HCT116 (cell line): Measurements from ENCODE around the gene LDB2. TPM values are rescaled to one million over a fixed set of nuclear protein-coding genes. Genes with fewer than 3 reads are reported as not detected.

ENCODE experiments used
- ATAC-seq: fragments of 200-7000 bp; cut with Tn5 transposase; 2 replicates; pipeline ENCODE4 v1.9.1; 2020; ENCODE audit warnings: mild to moderate bottlenecking, moderate library complexity
- BruUV-seq: library from RNA; stranded (reverse); fragments of 400-500 nt; replicated peaks from 2 replicates; lab custom pipeline; 2021; lab: Mats Ljungman, UMichigan
- CTCF ChIA-PET: fragments of 300-600 bp; sonication (Branson Sonifier 250); formaldehyde crosslinking; loops from one replicate; lab custom pipeline; 2021; ENCODE audit warnings: antibody characterized with exemption; lab: Charles Lee
- POLR2A ChIA-PET: fragments of 300-600, 350-600 bp; sonication (Branson Sonifier 250); formaldehyde crosslinking; loops from one replicate; lab custom pipeline; 2021; ENCODE audit warnings: antibody characterized with exemption; lab: Charles Lee
- RAD21 ChIA-PET, 2 experiments: fragments of 300-600 bp; sonication (Branson Sonifier 250); formaldehyde crosslinking; loops; one replicate each; lab custom pipeline; 2023; ENCODE audit warnings: low total read pairs in 2 of 2; ENCODE audit not compliant: uncharacterized antibody in 2 of 2, unreplicated experiment in 2 of 2, low non-redundant PET in 1 of 2; lab: Charles Lee
- DNase-seq: peaks from one replicate; pipeline ENCODE4 v3.0.0-alpha.2; 2010; ENCODE audit warnings: low read depth, low spot score
- H2AFZ ChIP-seq: fragments of 200-600 bp; shearing (Covaris generic), sonication (generic); 2 replicates; pipeline ENCODE4 v1.6.1; 2017; ENCODE audit warnings: low read depth, mixed run types, mixed read lengths, antibody characterized with exemption, low read length; ENCODE audit not compliant: poor library complexity, severe bottlenecking
- H3K27ac ChIP-seq: 2 replicates; pipeline ENCODE4 v1.5.1; 2012; ENCODE audit warnings: low read depth, low read length
- H3K27me3 ChIP-seq: fragments of 200-600 bp; sonication (generic); 2 replicates; pipeline ENCODE4 v1.6.1; 2016; ENCODE audit warnings: mixed run types, low read length, mixed read lengths; ENCODE audit not compliant: insufficient read depth
- H3K36me3 ChIP-seq, 2 experiments: fragments of 200-500 bp in 1 of 2; fragments of 200-600 bp in 1 of 2; sonication (Bioruptor generic) in 1 of 2; sonication (generic) in 1 of 2; 2 replicates each; pipeline versions ENCODE4 v1.5.1 to v1.6.1; 2014 to 2016; ENCODE audit warnings: low read length in 2 of 2, inconsistent platforms in 1 of 2, mixed read lengths in 1 of 2, mixed run types in 1 of 2; ENCODE audit not compliant: insufficient read depth in 2 of 2, control insufficient read depth in 1 of 2
- H3K4me1 ChIP-seq, 2 experiments: fragments of 200-600 bp in 1 of 2; sonication (generic) in 1 of 2; 2 replicates each; pipeline versions ENCODE4 v1.5.1 to v1.6.1; 2012 to 2017; ENCODE audit warnings: low read length in 2 of 2, inconsistent platforms in 1 of 2, mild to moderate bottlenecking in 1 of 2, mixed read lengths in 1 of 2, mixed run types in 1 of 2, moderate library complexity in 1 of 2; ENCODE audit not compliant: insufficient read depth in 2 of 2, control insufficient read depth in 1 of 2
- H3K4me2 ChIP-seq: fragments of 200-600 bp; sonication (generic); 2 replicates; pipeline ENCODE4 v1.6.1; 2017; ENCODE audit warnings: mixed run types, low read length, mixed read lengths
- H3K4me3 ChIP-seq, 2 experiments: fragments of 200-600 bp in 1 of 2; sonication (generic) in 1 of 2; replicated peaks in 1 of 2; 2 replicates each; pipeline ENCODE4 v1.5.1; 2011 to 2016; ENCODE audit warnings: low read length in 2 of 2, control low read depth in 1 of 2, low read depth in 1 of 2, mild to moderate bottlenecking in 1 of 2, mixed read lengths in 1 of 2, mixed run types in 1 of 2
- H3K79me2 ChIP-seq: fragments of 200-600 bp; sonication (generic); 2 replicates; pipeline ENCODE4 v1.6.1; 2017; ENCODE audit warnings: mild to moderate bottlenecking, mixed run types, low read length, moderate library complexity, mixed read lengths; ENCODE audit not compliant: insufficient read depth
- H3K9ac ChIP-seq: fragments of 200-600 bp; sonication (generic); 2 replicates; pipeline ENCODE4 v1.6.1; 2016; ENCODE audit warnings: low read length, mixed read lengths
- H3K9me2 ChIP-seq: fragments of 200-600 bp; sonication (generic), shearing (Covaris generic); 2 replicates; pipeline ENCODE4 v1.6.1; 2017; ENCODE audit warnings: mixed run types, mild to moderate bottlenecking, moderate library complexity; ENCODE audit not compliant: insufficient read depth
- H3K9me3 ChIP-seq, 2 experiments: fragments of 200-500 bp in 1 of 2; fragments of 200-600 bp in 1 of 2; sonication (Bioruptor generic) in 1 of 2; sonication (generic) in 1 of 2; 2 replicates each; pipeline ENCODE4 v1.6.1; 2014 to 2017; ENCODE audit warnings: low read length in 2 of 2, mixed read lengths in 2 of 2, inconsistent platforms in 1 of 2, low read depth in 1 of 2, mild to moderate bottlenecking in 1 of 2, mixed run types in 1 of 2, moderate library complexity in 1 of 2; ENCODE audit not compliant: control insufficient read depth in 1 of 2, insufficient read depth in 1 of 2
- H4K20me1 ChIP-seq: fragments of 200-600 bp; sonication (generic), shearing (Covaris generic); 2 replicates; pipeline ENCODE4 v1.6.1; 2017; ENCODE audit warnings: mixed run types, mild to moderate bottlenecking, moderate library complexity; ENCODE audit not compliant: insufficient read depth
- ATF3 ChIP-seq: IDR thresholded peaks from 2 replicates; pipeline ENCODE4 v1.6.1; 2012
- CBX3 ChIP-seq: IDR thresholded peaks from 2 replicates; pipeline ENCODE4 v1.6.1; 2012; ENCODE audit warnings: low read depth
- CEBPB ChIP-seq: IDR thresholded peaks from 2 replicates; pipeline ENCODE4 v1.6.1; 2012; ENCODE audit warnings: low read depth
- CTCF ChIP-seq, 3 experiments: fragments of 200-600 bp in 1 of 3; sonication (generic) in 1 of 3; IDR thresholded peaks in 2 of 3; conservative IDR thresholded peaks in 1 of 3; 2 replicates each; pipeline ENCODE4 v1.5.1; 2012 to 2017; ENCODE audit warnings: low read depth in 2 of 3, low read length in 2 of 3, antibody characterized with exemption in 1 of 3, borderline replicate concordance in 1 of 3, control low read depth in 1 of 3, mild to moderate bottlenecking in 1 of 3, mixed read lengths in 1 of 3, mixed run types in 1 of 3, moderate library complexity in 1 of 3; ENCODE audit not compliant: insufficient read depth in 1 of 3
- EGR1 ChIP-seq: IDR thresholded peaks from 2 replicates; pipeline ENCODE4 v1.6.1; 2012; ENCODE audit warnings: low read depth
- EZH2 ChIP-seq: fragments of 200-600 bp; sonication (generic); IDR thresholded peaks from 2 replicates; pipeline ENCODE4 v1.6.1; 2017; ENCODE audit warnings: antibody characterized with exemption, mixed run types
- EZH2phosphoT487 ChIP-seq: fragments of 200-600 bp; IDR thresholded peaks from 2 replicates; pipeline ENCODE4 v1.6.1; 2018; ENCODE audit warnings: antibody characterized with exemption, borderline replicate concordance
- POLR2A ChIP-seq: IDR thresholded peaks from 2 replicates; pipeline ENCODE4 v1.7.0; 2011; ENCODE audit warnings: borderline replicate concordance; ENCODE audit not compliant: insufficient read depth, insufficient read length; ENCODE audit errors: extremely low read depth
- POLR2AphosphoS5 ChIP-seq: IDR thresholded peaks from 2 replicates; pipeline ENCODE4 v1.6.1; 2011; ENCODE audit warnings: mild to moderate bottlenecking, low read depth, low read length, moderate library complexity
- RAD21 ChIP-seq: IDR thresholded peaks from 2 replicates; pipeline ENCODE4 v1.6.1; 2012; ENCODE audit warnings: low read depth, mild to moderate bottlenecking
- REST ChIP-seq: IDR thresholded peaks from 2 replicates; pipeline ENCODE4 v1.6.1; 2012; ENCODE audit warnings: low read depth
- SIN3A ChIP-seq: IDR thresholded peaks from 2 replicates; pipeline ENCODE4 v1.6.1; 2012; ENCODE audit warnings: low read depth
- TCF7L2 ChIP-seq: IDR thresholded peaks from 2 replicates; pipeline ENCODE4 v1.7.0; 2011; ENCODE audit warnings: borderline replicate concordance, inconsistent platforms; ENCODE audit not compliant: insufficient read depth, insufficient read length; ENCODE audit errors: extremely low read depth
- YY1 ChIP-seq: IDR thresholded peaks from 2 replicates; pipeline ENCODE4 v1.6.1; 2011; ENCODE audit warnings: low read length, low read depth, moderate library complexity, mild to moderate bottlenecking; ENCODE audit not compliant: insufficient replicate concordance; ENCODE audit errors: extremely low read depth
- ZBTB33 ChIP-seq: IDR thresholded peaks from 2 replicates; pipeline ENCODE4 v1.6.1; 2011; ENCODE audit warnings: mild to moderate bottlenecking, low read length, moderate library complexity; ENCODE audit not compliant: insufficient replicate concordance; ENCODE audit errors: extremely low read depth
- ZFX ChIP-seq: fragments of 450-650 bp; IDR thresholded peaks from 2 replicates; pipeline ENCODE4 v1.6.1; 2017
- ZNF274 ChIP-seq: fragments of 200-500 bp; sonication (Bioruptor generic); IDR thresholded peaks from 2 replicates; pipeline ENCODE4 v1.6.1; 2014; ENCODE audit warnings: mild to moderate bottlenecking, low read depth, low read length, inconsistent platforms
- intact Hi-C: fragments of 100-400 bp; cut with micrococcal nuclease; formaldehyde crosslinking; loops from 2 replicates; pipeline ENCODE4 v1.10.0; 2022
- total RNA-seq: library from RNA; stranded (reverse); gene quantifications from one replicate; pipeline ENCODE4 v1.2.1, GENCODE V29; 2021; ENCODE audit not compliant: unreplicated experiment

LDB2 gene
- total RNA-seq, 1 experiment from 2014 or later: 0.12 TPM

GRCh38 chr4:16574981-16575380 is 323.5 kb downstream of the LDB2 start:
- H3K36me3 ChIP-seq: no peaks in the 10 kb centered on the region
- ATAC-seq (no peak), DNase-seq (no peak)
- intact Hi-C loops: no loop called here
- ChIA-PET POLR2A (no interaction called here), CTCF (no interaction called here), RAD21 (no interaction called here)
- H3K9me3 ChIP-seq: no peaks in the 10 kb centered on the region
- no peak overlapping the region for H3K9ac ChIP-seq
- no peaks in the 10 kb centered on the region for H3K79me2 ChIP-seq
- TF ChIP-seq ZBTB33 (no peak), CEBPB (no peak), SIN3A (no peak), POLR2AphosphoS5 (no peak), ZNF274 (no peak), RAD21 (no peak), EZH2 (no peak), EGR1 (no peak), CTCF (IDR thresholded peaks at IDR 0.05 in 2 of 3, conservative IDR thresholded peaks at IDR 0.05 in 1 of 3; ENCODE audit: borderline replicate concordance in 1 of 3, insufficient read depth in 1 of 3, low read depth in 2 of 3, low read length in 2 of 3) (no peak), POLR2A (no peak), CBX3 (no peak), EZH2phosphoT487 (no peak), REST (no peak), YY1 (no peak), ATF3 (no peak), TCF7L2 (no peak), ZFX (no peak)
- H3K4me2 ChIP-seq: no peak overlapping the region
- H3K9me2 ChIP-seq: no peaks in the 10 kb centered on the region
- H3K4me1 ChIP-seq: no peaks in the 10 kb centered on the region
- H4K20me1 ChIP-seq: no peaks in the 10 kb centered on the region
- BruUV-seq: no TSS peak
- peaks cover 4% of the 10 kb centered on the region for H3K27me3 ChIP-seq
- H2AFZ ChIP-seq: no peak overlapping the region
- no peak overlapping the region for H3K4me3 ChIP-seq
- H3K27ac ChIP-seq: no peak overlapping the region
